Astrocyte (in vitro differentiated cells and primary cell): ENCODE data around the gene FHL1.

ENCODE experiments used
- CTCF ChIP-seq: IDR thresholded peaks from 2 replicates; pipeline ENCODE4 v1.5.1; 2011; ENCODE audit warnings: low read depth, mild to moderate bottlenecking, inconsistent platforms, low read length, moderate library complexity; ENCODE audit not compliant: insufficient read depth
- EZH2 ChIP-seq: IDR thresholded peaks from 2 replicates; pipeline ENCODE4 v1.6.1; 2012; ENCODE audit warnings: mild to moderate bottlenecking, low read length, inconsistent platforms; ENCODE audit not compliant: insufficient read depth

GRCh38 chrX:136106920-136107528 is 40.3 kb upstream of the FHL1 start:
- TF ChIP-seq CTCF: no peak
- TF ChIP-seq EZH2: no peak
